Prostate gland (tissue), 2 donors: ENCODE results near the gene JARID2. TPM values are rescaled to one million over a fixed set of nuclear protein-coding genes. Genes with fewer than 3 reads are reported as not detected.

Experiments used
- DNase-seq: peaks from one replicate; pipeline ENCODE4 v3.0.0-alpha.2; 2019; ENCODE audit warnings: low spot score
- H3K27ac ChIP-seq, 2 donors: fragments of 200-600 bp; sonication (generic); 2 replicates each; pipeline ENCODE4 v1.5.1; 2017 to 2019
- H3K27me3 ChIP-seq: fragments of 200-600 bp; sonication (generic); replicated peaks from 2 replicates; pipeline ENCODE4 v1.5.1; 2019; ENCODE audit not compliant: insufficient read depth
- H3K36me3 ChIP-seq, 2 donors: fragments of 200-600 bp; sonication (generic); 1 replicate in 1 of 2; 2 replicates in 1 of 2; pipeline versions ENCODE4 v1.5.1 to v1.8.1; 2017 to 2019
- H3K4me1 ChIP-seq: fragments of 200-600 bp; sonication (generic); replicated peaks from 2 replicates; pipeline ENCODE4 v1.5.1; 2019
- H3K4me3 ChIP-seq, 2 donors: fragments of 200-600 bp; sonication (generic); 2 replicates each; pipeline ENCODE4 v1.5.1; 2017 to 2019
- H3K9me3 ChIP-seq: fragments of 200-600 bp; sonication (generic); 2 replicates; pipeline ENCODE4 v1.5.1; 2017
- POLR2A ChIP-seq: fragments of 450-650 bp; IDR thresholded peaks from one replicate; pipeline ENCODE4 v1.6.1; 2016; ENCODE audit warnings: antibody characterized with exemption, mild to moderate bottlenecking
- POLR2AphosphoS5 ChIP-seq: sonication (generic); formaldehyde crosslinking; IDR thresholded peaks from one replicate; pipeline ENCODE4 v1.6.1; 2017; ENCODE audit warnings: antibody characterized with exemption
- WGBS: methylation state at CpG from one replicate; pipeline ENCODE4 v1.1.5; 2018; 5-methylcytosine and 5-hydroxymethylcytosine counted together
- intact Hi-C: fragments of 100-400 bp; cut with DNase I; formaldehyde crosslinking; loops from one replicate; pipeline ENCODE4 v1.14.2; 2022
- total RNA-seq, 2 donors: library from RNA; depleted of rRNA; stranded (reverse); fragments of >200 nt; gene quantifications; one replicate each; pipeline ENCODE4 v1.1.0, GENCODE V29; 2016
- TF ChIP-seq, protein P1 (sequence below), 4 experiments: fragments of 200-600 bp in 2 of 4; fragments of 450-650 bp in 2 of 4; sonication (generic) in 2 of 4; IDR thresholded peaks; 1 replicate in 3 of 4; 2 replicates in 1 of 4; pipeline ENCODE4 v1.5.1; 2016 to 2019; ENCODE audit warnings: antibody characterized with exemption in 4 of 4, mild to moderate bottlenecking in 2 of 4, moderate library complexity in 2 of 4

JARID2 gene
- total RNA-seq, 2 donors from 2014 or later = 7.7 to 35.4 TPM

DNA sequence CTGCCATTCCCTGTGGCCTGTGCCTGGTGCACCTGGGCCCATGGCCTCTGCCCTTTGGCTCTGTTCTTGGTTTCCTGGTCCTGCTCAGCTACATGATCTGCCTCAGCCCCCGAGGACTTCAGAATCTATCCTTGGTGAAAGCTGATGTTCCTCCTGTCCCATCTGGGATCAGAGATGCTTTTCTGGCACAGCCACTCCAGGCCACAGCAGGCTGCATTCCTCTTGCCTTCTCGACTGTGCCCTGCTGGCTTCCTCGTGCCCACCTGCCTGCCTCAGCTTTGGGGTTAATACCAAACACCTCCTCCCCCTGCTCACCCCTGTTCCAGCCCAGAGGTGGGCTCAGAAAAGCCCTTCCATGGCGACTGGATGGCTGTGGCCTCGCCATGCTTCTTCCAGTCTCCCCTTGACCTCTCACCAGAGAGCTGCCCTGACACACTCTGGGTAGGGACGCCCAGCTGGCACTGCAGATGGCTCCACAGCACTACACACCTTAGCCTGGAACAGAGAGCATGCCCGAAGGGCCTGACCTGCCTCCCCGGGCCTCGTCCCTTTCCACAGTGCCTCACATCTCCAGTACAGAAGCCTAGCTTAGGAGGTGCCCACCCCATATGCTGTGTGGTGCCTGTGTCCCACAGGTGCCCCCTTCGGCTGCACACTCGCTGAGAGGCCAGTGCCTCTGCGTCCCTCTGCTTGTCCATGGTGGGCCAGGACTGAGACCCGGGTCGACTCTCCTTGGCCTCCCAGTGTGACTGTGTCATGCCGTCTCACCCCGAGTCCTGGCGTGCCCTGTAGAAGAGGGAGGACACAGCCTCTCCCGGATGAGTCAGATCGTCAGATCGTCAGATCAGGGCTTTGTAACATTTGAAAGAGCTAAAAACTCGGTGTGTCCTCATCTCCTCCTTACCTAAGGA is 268.2 kb downstream of the JARID2 start:
- Histone ChIP-seq H3K36me3 (peaks cover 0 to 7% of the 10 kb centered on the region in 2 donors), H3K9me3 (no peaks in the 10 kb centered on the region), H3K4me1 (no peaks in the 10 kb centered on the region), H3K27me3 (no peaks in the 10 kb centered on the region), H3K4me3 (no peak overlapping the region), H3K27ac (no peak overlapping the region)
- 88% methylated on average over 21 of the region's 21 CpGs for WGBS
- TF ChIP-seq, protein P1, sequence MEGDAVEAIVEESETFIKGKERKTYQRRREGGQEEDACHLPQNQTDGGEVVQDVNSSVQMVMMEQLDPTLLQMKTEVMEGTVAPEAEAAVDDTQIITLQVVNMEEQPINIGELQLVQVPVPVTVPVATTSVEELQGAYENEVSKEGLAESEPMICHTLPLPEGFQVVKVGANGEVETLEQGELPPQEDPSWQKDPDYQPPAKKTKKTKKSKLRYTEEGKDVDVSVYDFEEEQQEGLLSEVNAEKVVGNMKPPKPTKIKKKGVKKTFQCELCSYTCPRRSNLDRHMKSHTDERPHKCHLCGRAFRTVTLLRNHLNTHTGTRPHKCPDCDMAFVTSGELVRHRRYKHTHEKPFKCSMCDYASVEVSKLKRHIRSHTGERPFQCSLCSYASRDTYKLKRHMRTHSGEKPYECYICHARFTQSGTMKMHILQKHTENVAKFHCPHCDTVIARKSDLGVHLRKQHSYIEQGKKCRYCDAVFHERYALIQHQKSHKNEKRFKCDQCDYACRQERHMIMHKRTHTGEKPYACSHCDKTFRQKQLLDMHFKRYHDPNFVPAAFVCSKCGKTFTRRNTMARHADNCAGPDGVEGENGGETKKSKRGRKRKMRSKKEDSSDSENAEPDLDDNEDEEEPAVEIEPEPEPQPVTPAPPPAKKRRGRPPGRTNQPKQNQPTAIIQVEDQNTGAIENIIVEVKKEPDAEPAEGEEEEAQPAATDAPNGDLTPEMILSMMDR (IDR thresholded peaks at IDR 0.05) = no peak
- TF ChIP-seq POLR2A (no peak), POLR2AphosphoS5 (no peak)
- DNase-seq = no peak
- intact Hi-C loops = no loop called here

DNA sequence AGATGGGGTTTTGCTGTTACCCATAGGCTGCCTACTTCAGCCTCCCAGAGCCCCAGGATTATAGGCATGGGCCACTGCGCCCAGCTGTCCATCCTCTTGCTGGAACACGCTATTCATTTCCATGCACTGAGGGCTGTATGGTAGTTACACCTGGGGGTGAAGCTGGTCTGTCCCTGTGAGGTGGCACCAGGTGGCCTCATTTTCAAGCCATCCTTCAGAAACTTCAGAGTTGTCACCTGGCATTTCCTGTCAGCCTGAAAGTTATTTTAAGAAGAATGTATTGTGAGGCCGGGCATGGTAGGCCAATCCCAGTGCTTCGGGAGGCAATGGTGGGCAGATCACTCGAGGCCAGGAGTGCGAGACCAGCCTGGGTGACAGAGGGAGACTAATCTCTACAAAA is 269.4 kb downstream of the JARID2 start:
- 94% methylated on average over 6 of the region's 6 CpGs for WGBS
- no peak for DNase-seq
- TF ChIP-seq POLR2AphosphoS5 = no peak
- TF ChIP-seq POLR2A = no peak
- TF ChIP-seq, protein P1 (IDR thresholded peaks at IDR 0.05) = no peak
- intact Hi-C loops = no loop called here
- peaks cover 0 to 7% of the 10 kb centered on the region in 2 donors for H3K36me3 ChIP-seq
- H3K27me3 ChIP-seq = no peaks in the 10 kb centered on the region
- H3K27ac ChIP-seq = no peak overlapping the region
- no peak overlapping the region for H3K4me3 ChIP-seq
- no peaks in the 10 kb centered on the region for H3K4me1 ChIP-seq
- no peaks in the 10 kb centered on the region for H3K9me3 ChIP-seq

DNA sequence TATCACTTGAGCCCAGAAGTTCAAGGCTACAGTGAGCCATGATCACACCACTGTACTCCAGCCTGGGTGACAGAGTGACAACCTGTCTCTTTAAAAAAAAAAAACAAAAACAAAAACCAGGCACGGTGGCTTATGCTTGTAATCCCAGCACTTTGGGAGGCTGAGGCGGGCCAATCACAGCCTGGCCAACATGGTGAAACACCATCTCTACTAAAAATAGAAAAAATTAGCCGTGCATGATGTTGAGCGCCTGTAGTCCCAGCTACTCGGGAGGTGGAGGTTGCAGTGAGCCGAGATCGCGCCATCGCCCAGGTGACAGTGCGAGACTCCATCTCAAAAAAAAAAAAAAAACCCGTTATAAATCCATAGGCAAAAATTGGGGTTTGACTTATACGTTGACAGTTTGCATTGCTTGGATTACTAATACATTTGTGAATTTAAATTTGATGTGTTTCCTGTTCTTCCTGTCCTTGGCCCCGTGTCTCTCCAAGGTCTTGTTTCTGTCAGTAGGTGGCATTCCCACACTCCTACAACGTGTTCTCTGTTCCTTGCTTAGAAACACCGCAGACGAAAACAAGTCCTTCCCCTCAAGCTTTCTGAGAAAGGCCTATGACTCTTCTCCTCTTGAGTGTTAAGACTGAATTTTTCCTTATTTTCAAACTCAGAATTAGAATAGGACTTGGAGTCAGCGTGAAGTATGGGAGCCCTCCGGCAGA is 269.9 kb downstream of the JARID2 start:
- Histone ChIP-seq H3K36me3 (peaks cover 0 to 7% of the 10 kb centered on the region in 2 donors), H3K27ac (no peak overlapping the region)

DNA sequence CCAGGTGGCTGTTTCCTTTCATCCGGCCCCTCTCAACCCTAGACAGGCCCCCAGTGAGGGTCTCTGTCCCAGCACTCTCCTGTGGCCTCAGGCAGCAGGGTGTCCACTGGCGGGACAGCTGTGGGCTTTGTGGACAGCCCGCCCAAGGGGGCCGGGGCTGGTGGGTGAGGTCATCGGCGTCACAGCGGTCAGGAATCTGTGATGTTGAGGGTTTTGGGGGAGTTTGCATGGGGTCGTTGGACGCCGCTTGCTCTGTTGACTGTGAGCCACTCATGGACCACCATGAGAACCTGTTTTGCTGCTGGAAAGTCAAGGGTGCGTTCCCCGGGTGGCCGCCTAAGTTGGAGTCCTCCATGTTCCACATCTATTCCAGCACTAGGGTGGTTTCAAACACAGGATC is 270.5 kb downstream of the JARID2 start:
- intact Hi-C loops = no loop called here
- H3K27ac ChIP-seq = no peak overlapping the region
- H3K9me3 ChIP-seq = no peaks in the 10 kb centered on the region
- H3K36me3 ChIP-seq = peaks cover 0 to 7% of the 10 kb centered on the region in 2 donors
- 99% methylated on average over 13 of the region's 13 CpGs for WGBS
- TF ChIP-seq, protein P1 (IDR thresholded peaks at IDR 0.05) = no peak
- TF ChIP-seq POLR2AphosphoS5 (no peak), POLR2A (no peak)
- no peak for DNase-seq
- H3K4me1 ChIP-seq = no peaks in the 10 kb centered on the region
- H3K27me3 ChIP-seq = no peaks in the 10 kb centered on the region
- H3K4me3 ChIP-seq = no peak overlapping the region

More for the DNA sequence above, 269.9 kb downstream of the JARID2 start:
- Histone ChIP-seq H3K9me3 (no peaks in the 10 kb centered on the region), H3K27me3 (no peaks in the 10 kb centered on the region), H3K4me3 (no peak overlapping the region), H3K4me1 (no peaks in the 10 kb centered on the region)
- DNase-seq = no peak
- intact Hi-C loops = no loop called here
- TF ChIP-seq POLR2A (no peak), POLR2AphosphoS5 (no peak)
- TF ChIP-seq, protein P1 (IDR thresholded peaks at IDR 0.05) = no peak
- WGBS = 79% methylated on average over 18 of the region's 18 CpGs
